K562 (cell line): ENCODE measurements around the gene PDE4D. TPM values are rescaled to one million over a fixed set of nuclear protein-coding genes. Genes with fewer than 3 reads are reported as not detected.

Experiments used
- ATAC-seq: fragments of 200-7000 bp; cut with Tn5 transposase; 3 replicates; pipeline ENCODE4 v1.9.1; 2020; ENCODE audit warnings: moderate library complexity
- BruUV-seq: library from RNA; stranded (reverse); fragments of 400-500 nt; replicated peaks from 2 replicates; lab custom pipeline; 2021; lab: Mats Ljungman, UMichigan
- CTCF ChIA-PET: fragments of 300-600 bp; formaldehyde crosslinking; extraction: SDS; loops from one replicate; lab custom pipeline; 2021; ENCODE audit warnings: low intra/inter-chr PET ratio; lab: Yijun Ruan, JAX
- POLR2A ChIA-PET: fragments of 300-600, 350-650 bp; sonication (Branson Sonifier 250); formaldehyde crosslinking; extraction: SDS; loops from one replicate; lab custom pipeline; 2021; ENCODE audit warnings: antibody characterized with exemption, inconsistent platforms; lab: Yijun Ruan, JAX
- DNase-seq, 4 experiments: peaks; one replicate each; pipeline versions ENCODE4 v3.0.0 to v3.0.0-alpha.2; 2011 to 2018; ENCODE audit warnings: low spot score in 3 of 4, mixed read lengths in 3 of 4; ENCODE audit errors: extremely low read depth in 1 of 4
- FAIRE-seq: peaks from 2 replicates; lab custom pipeline; 2011; peaks lifted over from hg19 to GRCh38; lab: Jason Lieb, UNC
- H2AFZ ChIP-seq: 2 replicates; pipeline ENCODE4 v1.6.0; 2011; ENCODE audit warnings: low read depth, low read length, control low read depth, inconsistent platforms
- H3K27ac ChIP-seq: fragments of 200-600 bp; 3 replicates; pipeline ENCODE4 v1.8.0; 2011; ENCODE audit warnings: low read depth, mild to moderate bottlenecking, control low read depth, inconsistent platforms, low read length, moderate library complexity, mixed read lengths; ENCODE audit errors: extremely low read depth
- H3K27me3 ChIP-seq, 2 experiments: fragments of 300-600 bp in 1 of 2; 2 replicates in 1 of 2; 3 replicates in 1 of 2; pipeline versions ENCODE4 v1.6.0 to v1.8.0; 2011; ENCODE audit warnings: inconsistent platforms in 2 of 2, low read length in 2 of 2, mild to moderate bottlenecking in 1 of 2, mixed read lengths in 1 of 2, moderate library complexity in 1 of 2; ENCODE audit not compliant: control insufficient read depth in 2 of 2, insufficient read depth in 2 of 2
- H3K36me3 ChIP-seq: fragments of 300-600 bp; 3 replicates; pipeline ENCODE4 v1.8.0; 2011; ENCODE audit warnings: mild to moderate bottlenecking, low read length, inconsistent platforms; ENCODE audit not compliant: control insufficient read depth, insufficient read depth
- H3K4me1 ChIP-seq, 2 experiments: fragments of 200-600 bp in 1 of 2; replicated peaks in 1 of 2; 2 replicates in 1 of 2; 3 replicates in 1 of 2; pipeline versions ENCODE4 v1.5.1 to v1.8.0; 2011; ENCODE audit warnings: inconsistent platforms in 2 of 2, low read length in 2 of 2, mild to moderate bottlenecking in 1 of 2, mixed read lengths in 1 of 2, moderate library complexity in 1 of 2; ENCODE audit not compliant: control insufficient read depth in 2 of 2, insufficient read depth in 2 of 2
- H3K4me2 ChIP-seq: 2 replicates; pipeline ENCODE4 v1.6.1; 2011; ENCODE audit warnings: low read length, control low read depth, inconsistent platforms, mixed read lengths; ENCODE audit not compliant: insufficient read depth
- H3K4me3 ChIP-seq: fragments of 200-600 bp; sonication (generic), shearing (Covaris generic); 2 replicates; pipeline ENCODE4 v1.5.1; 2016; ENCODE audit warnings: control low read depth, inconsistent platforms
- H3K79me2 ChIP-seq: fragments of 200-600 bp; 3 replicates; pipeline ENCODE4 v1.8.0; 2011; ENCODE audit warnings: low read length, inconsistent platforms; ENCODE audit not compliant: control insufficient read depth, insufficient read depth
- H3K9ac ChIP-seq, 2 experiments: 2 replicates each; pipeline versions ENCODE4 v1.6.0 to v1.6.1; 2011; ENCODE audit warnings: low read depth in 2 of 2, low read length in 2 of 2, control low read depth in 1 of 2, inconsistent platforms in 1 of 2, mild to moderate bottlenecking in 1 of 2, mixed read lengths in 1 of 2; ENCODE audit not compliant: insufficient read depth in 1 of 2
- H3K9me1 ChIP-seq: one replicate; pipeline ENCODE4 v1.6.0; 2011; ENCODE audit warnings: inconsistent platforms, mild to moderate bottlenecking, low read length, moderate library complexity; ENCODE audit not compliant: control insufficient read depth, insufficient read depth
- H3K9me3 ChIP-seq: replicated peaks from 2 replicates; pipeline ENCODE4 v1.5.1; 2011; ENCODE audit warnings: low read depth, low read length, inconsistent platforms; ENCODE audit not compliant: control insufficient read depth, insufficient read depth
- H4K20me1 ChIP-seq: replicated peaks from 2 replicates; pipeline ENCODE4 v1.6.1; 2011; ENCODE audit warnings: low read length, inconsistent platforms, mixed read lengths; ENCODE audit not compliant: control insufficient read depth, insufficient read depth
- ARID1B ChIP-seq: fragments of 450-650 bp; IDR thresholded peaks from 2 replicates; pipeline ENCODE4 v1.6.1; 2016; ENCODE audit warnings: antibody characterized with exemption, mild to moderate bottlenecking, inconsistent platforms
- CREM ChIP-seq: IDR thresholded peaks from 2 replicates; pipeline ENCODE4 v1.6.1; 2014; ENCODE audit warnings: antibody characterized with exemption, low read depth
- ELF4 ChIP-seq: fragments of 450-650 bp; formaldehyde crosslinking; IDR thresholded peaks from 2 replicates; pipeline ENCODE4 v1.4.0; 2022; ENCODE audit warnings: missing genetic modification characterization
- ETV1 ChIP-seq: fragments of 450-650 bp; conservative IDR thresholded peaks from 2 replicates; pipeline ENCODE4 v1.6.1; 2016; ENCODE audit warnings: missing genetic modification characterization, control low read depth, low read depth, missing compliant biosample characterization
- HOXB6 ChIP-seq: fragments of 250-450 bp; sonication (Bioruptor Pico); IDR thresholded peaks from 2 replicates; pipeline ENCODE4 v1.5.1; 2022; ENCODE audit warnings: mild to moderate bottlenecking, borderline replicate concordance
- HSF4 ChIP-seq: fragments of 250-450 bp; sonication (Bioruptor Pico); IDR thresholded peaks from 2 replicates; pipeline ENCODE4 v2.1.2; 2022; ENCODE audit warnings: mild to moderate bottlenecking, moderate library complexity, borderline replicate concordance
- NCOA1 ChIP-seq: fragments of 450-650 bp; IDR thresholded peaks from 2 replicates; pipeline ENCODE4 v1.6.1; 2016; ENCODE audit warnings: low read depth
- SMARCE1 ChIP-seq: fragments of 450-650 bp; IDR thresholded peaks from 2 replicates; pipeline ENCODE4 v1.7.1; 2016; ENCODE audit warnings: mild to moderate bottlenecking
- TFE3 ChIP-seq: fragments of 450-650 bp; formaldehyde crosslinking; IDR thresholded peaks from 2 replicates; pipeline ENCODE4 v1.4.0; 2020; ENCODE audit warnings: mild to moderate bottlenecking, mixed read lengths
- YY1 ChIP-seq, 3 experiments: IDR thresholded peaks; 2 replicates each; pipeline ENCODE4 v1.6.1; 2011; ENCODE audit warnings: low read length in 2 of 3, mild to moderate bottlenecking in 2 of 3, moderate library complexity in 2 of 3, borderline replicate concordance in 1 of 3, control low read depth in 1 of 3, low read depth in 1 of 3; ENCODE audit not compliant: insufficient read depth in 3 of 3, insufficient replicate concordance in 2 of 3, control insufficient read depth in 1 of 3, insufficient read length in 1 of 3; ENCODE audit errors: extremely low read depth in 1 of 3
- ZFP30 ChIP-seq: fragments of 250-450 bp; sonication (Bioruptor Pico); IDR thresholded peaks from 2 replicates; pipeline ENCODE4 v1.8.0; 2022; ENCODE audit warnings: moderate library complexity, mild to moderate bottlenecking, inconsistent platforms, borderline replicate concordance
- ZNF408 ChIP-seq: fragments of 250-450 bp; sonication (Bioruptor Pico); IDR thresholded peaks from 2 replicates; pipeline ENCODE4 v1.4.0; 2020; ENCODE audit warnings: low read depth, mild to moderate bottlenecking, moderate library complexity
- WGBS: fragments of 100-300 bp; shearing (Covaris generic); methylation state at CpG from one replicate; pipeline ENCODE4 v1.1.6; 2016; ENCODE audit warnings: low coverage, mixed read lengths; ENCODE audit not compliant: insufficient coverage; ENCODE audit errors: missing lambda C conversion rate; 5-methylcytosine and 5-hydroxymethylcytosine counted together
- in situ Hi-C: fragments of 300-500 bp; cut with MboI; formaldehyde crosslinking; loops from 4 replicates; pipeline ENCODE4 v1.15.0; 2018; ENCODE audit warnings: inconsistent platforms, mixed read lengths
- intact Hi-C: fragments of 100-400 bp; cut with micrococcal nuclease; formaldehyde crosslinking; loops from 2 replicates; pipeline ENCODE4 v1.14.2; 2022
- polyA plus RNA-seq, 8 experiments: library from polyadenylated mRNA; depleted of rRNA in 4 of 8; stranded (reverse) in 5 of 8; unstranded in 3 of 8; fragments of >200 nt; fragmentation: Nextera tagmentation in 2 of 8; fragmentation: Illumina TruSeq in 1 of 8; extraction: Ambion mirVana in 2 of 8; extraction: Trizol in 1 of 8; gene quantifications; 2 replicates each; pipeline versions ENCODE4 v1.2.1 to v1.2.3, GENCODE V29; 2011 to 2014; ENCODE audit warnings: inconsistent platforms in 1 of 8, missing spikeins in 1 of 8
- total RNA-seq, 7 experiments: library from RNA; depleted of rRNA in 6 of 7; stranded (reverse); fragments of >200 nt in 6 of 7; fragmentation: Illumina TruSeq in 2 of 7; extraction: Trizol in 2 of 7; gene quantifications; 2 replicates each; pipeline versions ENCODE4 v1.2.1 to v1.2.3, GENCODE V29; 2011 to 2021; ENCODE audit warnings: low replicate concordance in 1 of 7

Gene PDE4D
- total and polyA plus RNA-seq, 9 of the 15 experiments (the other 6 are each of a cell fraction or from before 2014, with no cell fraction given), result 0.04 to 0.46 (median 0.13) TPM

GRCh38 chr5:59716029-59716428, 177.5 kb downstream of the PDE4D start (continued):
- TF ChIP-seq CREM (no peak), ZNF408 (CRISPR knock-in tag) (no peak)

DNA sequence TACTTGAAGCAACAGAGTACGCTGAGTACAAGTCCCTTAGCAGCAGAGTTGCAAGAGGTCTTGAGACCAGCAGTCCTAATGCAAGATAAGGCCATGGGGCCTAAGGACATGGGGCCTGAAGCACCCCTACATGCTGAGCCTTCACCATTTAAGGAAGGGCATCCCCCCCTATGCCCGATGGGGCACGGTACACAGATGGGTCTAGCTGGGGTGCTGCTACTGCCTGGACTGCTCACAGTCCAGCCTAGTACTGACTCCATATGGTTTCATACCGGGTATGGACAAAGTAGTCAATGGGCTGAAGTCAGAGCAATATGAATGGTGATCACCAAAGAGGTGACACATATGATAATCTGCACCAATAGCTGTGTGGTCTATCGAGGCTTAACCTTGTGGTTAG, 178.3 kb downstream of the PDE4D start:
- H4K20me1 ChIP-seq, result no peaks in the 10 kb centered on the region
- no peak overlapping the region for H3K4me2 ChIP-seq
- no peaks in the 10 kb centered on the region for H3K4me1 ChIP-seq
- no peak overlapping the region for H3K4me3 ChIP-seq
- no TSS peak for BruUV-seq
- intact Hi-C loops (no loop called here), in situ Hi-C loops (no loop called here)
- no peak overlapping the region for H3K27ac ChIP-seq
- FAIRE-seq (no peak), ATAC-seq (no peak), DNase-seq (no peak)
- 0% methylated on average over 5 of the region's 5 CpGs for WGBS
- TF ChIP-seq ZFP30 (CRISPR knock-in tag) (no peak), ELF4 (CRISPR knock-in tag) (no peak), ARID1B (no peak), TFE3 (no peak), YY1 (IDR thresholded peaks at IDR 0.05; ENCODE audit: borderline replicate concordance in 1 of 3, control insufficient read depth in 1 of 3, extremely low read depth in 1 of 3, insufficient read depth in 3 of 3, insufficient read length in 1 of 3, insufficient replicate concordance in 2 of 3, low read depth in 1 of 3, low read length in 2 of 3) (no peak), HOXB6 (no peak), SMARCE1 (no peak), HSF4 (CRISPR knock-in tag) (no peak), NCOA1 (no peak), ETV1 (tag) (no peak)
- no peak overlapping the region for H2AFZ ChIP-seq
- CTCF ChIA-PET, result no interaction called here
- peaks cover 4% of the 10 kb centered on the region for H3K9me3 ChIP-seq
- no peaks in the 10 kb centered on the region for H3K79me2 ChIP-seq
- no peaks in the 10 kb centered on the region for H3K36me3 ChIP-seq
- H3K9me1 ChIP-seq, result no peaks in the 10 kb centered on the region
- H3K9ac ChIP-seq, result no peak overlapping the region
- no peaks in the 10 kb centered on the region for H3K27me3 ChIP-seq
- POLR2A ChIA-PET, result no interaction called here
